H1 (cell line): Measurements from ENCODE around the gene RAD51B.

Experiments used
- ATF3 ChIP-seq: IDR thresholded peaks from 2 replicates; pipeline ENCODE4 v1.6.1; 2011; ENCODE audit warnings: low read depth, mild to moderate bottlenecking, low read length; ENCODE audit not compliant: insufficient read depth
- CTCF ChIP-seq, 3 experiments: IDR thresholded peaks; 1 replicate in 2 of 3; 2 replicates in 1 of 3; pipeline versions ENCODE4 v1.5.1 to v1.6.1; 2011; ENCODE audit warnings: low read length in 3 of 3, mild to moderate bottlenecking in 3 of 3, inconsistent platforms in 2 of 3, low read depth in 1 of 3, moderate library complexity in 1 of 3; ENCODE audit not compliant: insufficient read depth in 1 of 3; ENCODE audit errors: control extremely low read depth in 1 of 3
- EGR1 ChIP-seq: IDR thresholded peaks from 2 replicates; pipeline ENCODE4 v1.6.1; 2011; ENCODE audit warnings: low read depth, low read length, borderline replicate concordance
- EP300 ChIP-seq, 2 experiments: IDR thresholded peaks; 1 replicate in 1 of 2; 2 replicates in 1 of 2; pipeline ENCODE4 v1.6.1; 2011 to 2012; ENCODE audit warnings: low read depth in 2 of 2, low read length in 2 of 2, mild to moderate bottlenecking in 2 of 2, borderline replicate concordance in 1 of 2, inconsistent platforms in 1 of 2, moderate library complexity in 1 of 2
- EZH2 ChIP-seq: fragments of 200-600 bp; sonication (generic); IDR thresholded peaks from 2 replicates; pipeline ENCODE4 v1.7.1; 2012; ENCODE audit warnings: low read depth, mild to moderate bottlenecking, moderate library complexity, low read length, inconsistent platforms; ENCODE audit not compliant: severe bottlenecking
- POLR2AphosphoS5 ChIP-seq: IDR thresholded peaks from 2 replicates; pipeline ENCODE4 v1.6.1; 2011; ENCODE audit warnings: low read depth, low read length
- RAD21 ChIP-seq, 2 experiments: IDR thresholded peaks in 1 of 2; conservative IDR thresholded peaks in 1 of 2; 2 replicates each; pipeline ENCODE4 v1.6.1; 2011; ENCODE audit warnings: low read depth in 2 of 2, low read length in 2 of 2, improper control_type of control experiment in 1 of 2, inconsistent platforms in 1 of 2, mild to moderate bottlenecking in 1 of 2, moderate library complexity in 1 of 2
- TEAD4 ChIP-seq: IDR thresholded peaks from 2 replicates; pipeline ENCODE4 v1.6.1; 2012; ENCODE audit warnings: low read depth, low read length, inconsistent platforms, mixed read lengths

- no peak for TF ChIP-seq EGR1
- no peak for TF ChIP-seq RAD21 (IDR thresholded peaks at IDR 0.05 in 1 of 2, conservative IDR thresholded peaks at IDR 0.05 in 1 of 2; ENCODE audit: low read depth in 2 of 2, low read length in 2 of 2)
- no peak for TF ChIP-seq ATF3
- TF ChIP-seq POLR2AphosphoS5 = no peak
- TF ChIP-seq CTCF (IDR thresholded peaks at IDR 0.05; ENCODE audit: control extremely low read depth in 1 of 3, insufficient read depth in 1 of 3, low read depth in 1 of 3, low read length in 3 of 3) = no peak
- no peak for TF ChIP-seq EZH2
- TF ChIP-seq EP300 (IDR thresholded peaks at IDR 0.05; ENCODE audit: borderline replicate concordance in 1 of 2, low read depth in 2 of 2, low read length in 2 of 2) = no peak
- peak; percentile 74 for TF ChIP-seq TEAD4
Measured at GRCh38 chr14:68113343-68113930, 293.9 kb downstream of the RAD51B start.
